GM23338 (cell line): ENCODE data around the gene MECP2. TPM values are rescaled to one million over a fixed set of nuclear protein-coding genes. Genes with fewer than 3 reads are reported as not detected.

ENCODE experiments used
- ATAC-seq: fragments of 200-7000 bp; cut with Tn5 transposase; 3 replicates; pipeline ENCODE4 v1.9.1; 2020
- DNase-seq: peaks from one replicate; pipeline ENCODE4 v3.0.0-alpha.2; 2015; ENCODE audit warnings: low spot score
- H2AFZ ChIP-seq: fragments of 200-600 bp; sonication (generic); 2 replicates; pipeline ENCODE4 v1.8.0; 2016; ENCODE audit warnings: antibody characterized with exemption, mild to moderate bottlenecking, moderate library complexity
- H3F3A ChIP-seq: fragments of 200-600 bp; sonication (generic); replicated peaks from 2 replicates; pipeline ENCODE4 v1.8.0; 2017; ENCODE audit warnings: antibody characterized with exemption, mixed run types, low read depth
- H3K27ac ChIP-seq: fragments of 200-600 bp; sonication (generic); 2 replicates; pipeline ENCODE4 v1.6.1; 2016; ENCODE audit warnings: low read depth
- H3K27me3 ChIP-seq: fragments of 200-600 bp; sonication (generic); 2 replicates; pipeline ENCODE4 v1.8.0; 2016; ENCODE audit warnings: mild to moderate bottlenecking, mixed run types, moderate library complexity; ENCODE audit not compliant: insufficient read depth
- H3K36me3 ChIP-seq: fragments of 200-600 bp; sonication (generic); 2 replicates; pipeline ENCODE4 v1.8.0; 2016; ENCODE audit warnings: mild to moderate bottlenecking; ENCODE audit not compliant: insufficient read depth
- H3K4me1 ChIP-seq: fragments of 200-600 bp; sonication (generic); 2 replicates; pipeline ENCODE4 v1.8.0; 2016; ENCODE audit warnings: mild to moderate bottlenecking, moderate library complexity; ENCODE audit not compliant: insufficient read depth
- H3K4me2 ChIP-seq: fragments of 200-600 bp; sonication (generic); 2 replicates; pipeline ENCODE4 v1.7.1; 2017; ENCODE audit warnings: mixed run types
- H3K4me3 ChIP-seq: fragments of 200-600 bp; sonication (generic); 2 replicates; pipeline ENCODE4 v1.6.1; 2016; ENCODE audit warnings: mixed run types
- H3K79me2 ChIP-seq: fragments of 200-600 bp; sonication (generic); replicated peaks from 2 replicates; pipeline ENCODE4 v1.8.0; 2017; ENCODE audit warnings: mild to moderate bottlenecking; ENCODE audit not compliant: insufficient read depth
- H3K9me2 ChIP-seq: fragments of 200-600 bp; sonication (generic); 2 replicates; pipeline ENCODE4 v1.8.0; 2017; ENCODE audit not compliant: insufficient read depth
- H4K20me1 ChIP-seq: fragments of 200-600 bp; sonication (generic); replicated peaks from 2 replicates; pipeline ENCODE4 v1.8.0; 2017; ENCODE audit warnings: mild to moderate bottlenecking; ENCODE audit not compliant: insufficient read depth
- H3K27ac Mint-ChIP-seq: 2 replicates; pipeline ENCODE4 v1.8.0; 2020; ENCODE audit warnings: inconsistent platforms, mild to moderate bottlenecking, moderate library complexity, mixed read lengths
- H3K27me3 Mint-ChIP-seq: 3 replicates; pipeline ENCODE4 v1.8.0; 2022; ENCODE audit warnings: low read depth, mild to moderate bottlenecking, moderate library complexity, mixed read lengths, inconsistent platforms; ENCODE audit not compliant: insufficient read depth, poor library complexity
- H3K36me3 Mint-ChIP-seq: 3 replicates; pipeline ENCODE4 v1.8.0; 2021; ENCODE audit warnings: low read depth, mild to moderate bottlenecking, inconsistent platforms, moderate library complexity, mixed read lengths
- H3K4me1 Mint-ChIP-seq: 3 replicates; pipeline ENCODE4 v1.8.0; 2020; ENCODE audit warnings: mild to moderate bottlenecking, inconsistent platforms, mixed read lengths
- H3K4me3 Mint-ChIP-seq: 3 replicates; pipeline ENCODE4 v1.8.0; 2021; ENCODE audit warnings: moderate library complexity, mild to moderate bottlenecking, inconsistent platforms, mixed read lengths
- H3K9me3 Mint-ChIP-seq: 3 replicates; pipeline ENCODE4 v1.8.0; 2020; ENCODE audit warnings: moderate library complexity, mild to moderate bottlenecking, inconsistent platforms, mixed read lengths
- CREB1 ChIP-seq: fragments of 250-450 bp; sonication (Bioruptor Pico); IDR thresholded peaks from 2 replicates; pipeline ENCODE4 v1.5.0; 2020; ENCODE audit warnings: low read depth, mild to moderate bottlenecking, moderate library complexity
- EZH2 ChIP-seq: fragments of 200-600 bp; sonication (generic); IDR thresholded peaks from one replicate; pipeline ENCODE4 v1.8.0; 2017; ENCODE audit warnings: antibody characterized with exemption, mild to moderate bottlenecking, low read depth; ENCODE audit not compliant: unreplicated experiment
- JUNB ChIP-seq: IDR thresholded peaks from one replicate; pipeline ENCODE4 v1.6.1; 2016; ENCODE audit warnings: antibody characterized with exemption; ENCODE audit not compliant: unreplicated experiment
- NANOG ChIP-seq: IDR thresholded peaks from 2 replicates; pipeline ENCODE4 v1.6.1; 2016; ENCODE audit warnings: antibody characterized with exemption, borderline replicate concordance
- STAT1 ChIP-seq: IDR thresholded peaks from one replicate; pipeline ENCODE4 v1.6.1; 2016; ENCODE audit warnings: antibody characterized with exemption; ENCODE audit not compliant: unreplicated experiment
- ZNF114 ChIP-seq: fragments of 250-450 bp; sonication (Bioruptor Pico); IDR thresholded peaks from 2 replicates; pipeline ENCODE4 v1.5.0; 2020; ENCODE audit warnings: mild to moderate bottlenecking, moderate library complexity
- polyA plus RNA-seq: library from polyadenylated mRNA; unstranded; fragments of >200 nt; fragmentation: Nextera tagmentation; extraction: Ambion mirVana; gene quantifications from 2 replicates; pipeline ENCODE4 v1.2.1, GENCODE V29; 2016
- total RNA-seq: library from RNA; depleted of rRNA; stranded (reverse); fragments of >200 nt; shearing (Covaris generic); gene quantifications from 2 replicates; pipeline ENCODE4 v1.2.3, GENCODE V29; 2014
- TF ChIP-seq, protein P1 (sequence below): fragments of 250-450 bp; sonication (Bioruptor Pico); IDR thresholded peaks from 2 replicates; pipeline ENCODE4 v1.5.0; 2020; ENCODE audit warnings: mild to moderate bottlenecking, moderate library complexity

Gene MECP2
- total and polyA plus RNA-seq, 2 experiments from 2014 or later = 27.7 to 32.7 TPM

GRCh38 chrX:154142386-154142785, 44.9 kb upstream of the MECP2 start:
- Histone ChIP-seq H3K4me3 (no peak overlapping the region), H3K4me2 (no peak overlapping the region), H3K9me2 (no peaks in the 10 kb centered on the region), H3K27ac (no peak overlapping the region), H3K79me2 (no peaks in the 10 kb centered on the region), H3K4me1 (no peaks in the 10 kb centered on the region), H3K27me3 (no peaks in the 10 kb centered on the region), H4K20me1 (no peaks in the 10 kb centered on the region), H3K36me3 (no peaks in the 10 kb centered on the region), H2AFZ (no peak overlapping the region), H3F3A (no peaks in the 10 kb centered on the region)
- no peak overlapping the region for H3K4me3 Mint-ChIP-seq
- peaks cover 4% of the 10 kb centered on the region for H3K27me3 Mint-ChIP-seq
- H3K27ac Mint-ChIP-seq = no peak overlapping the region
- no peaks in the 10 kb centered on the region for H3K36me3 Mint-ChIP-seq
- TF ChIP-seq ZNF114 (CRISPR knock-in tag) (no peak), STAT1 (no peak), EZH2 (no peak)
- TF ChIP-seq, protein P1, sequence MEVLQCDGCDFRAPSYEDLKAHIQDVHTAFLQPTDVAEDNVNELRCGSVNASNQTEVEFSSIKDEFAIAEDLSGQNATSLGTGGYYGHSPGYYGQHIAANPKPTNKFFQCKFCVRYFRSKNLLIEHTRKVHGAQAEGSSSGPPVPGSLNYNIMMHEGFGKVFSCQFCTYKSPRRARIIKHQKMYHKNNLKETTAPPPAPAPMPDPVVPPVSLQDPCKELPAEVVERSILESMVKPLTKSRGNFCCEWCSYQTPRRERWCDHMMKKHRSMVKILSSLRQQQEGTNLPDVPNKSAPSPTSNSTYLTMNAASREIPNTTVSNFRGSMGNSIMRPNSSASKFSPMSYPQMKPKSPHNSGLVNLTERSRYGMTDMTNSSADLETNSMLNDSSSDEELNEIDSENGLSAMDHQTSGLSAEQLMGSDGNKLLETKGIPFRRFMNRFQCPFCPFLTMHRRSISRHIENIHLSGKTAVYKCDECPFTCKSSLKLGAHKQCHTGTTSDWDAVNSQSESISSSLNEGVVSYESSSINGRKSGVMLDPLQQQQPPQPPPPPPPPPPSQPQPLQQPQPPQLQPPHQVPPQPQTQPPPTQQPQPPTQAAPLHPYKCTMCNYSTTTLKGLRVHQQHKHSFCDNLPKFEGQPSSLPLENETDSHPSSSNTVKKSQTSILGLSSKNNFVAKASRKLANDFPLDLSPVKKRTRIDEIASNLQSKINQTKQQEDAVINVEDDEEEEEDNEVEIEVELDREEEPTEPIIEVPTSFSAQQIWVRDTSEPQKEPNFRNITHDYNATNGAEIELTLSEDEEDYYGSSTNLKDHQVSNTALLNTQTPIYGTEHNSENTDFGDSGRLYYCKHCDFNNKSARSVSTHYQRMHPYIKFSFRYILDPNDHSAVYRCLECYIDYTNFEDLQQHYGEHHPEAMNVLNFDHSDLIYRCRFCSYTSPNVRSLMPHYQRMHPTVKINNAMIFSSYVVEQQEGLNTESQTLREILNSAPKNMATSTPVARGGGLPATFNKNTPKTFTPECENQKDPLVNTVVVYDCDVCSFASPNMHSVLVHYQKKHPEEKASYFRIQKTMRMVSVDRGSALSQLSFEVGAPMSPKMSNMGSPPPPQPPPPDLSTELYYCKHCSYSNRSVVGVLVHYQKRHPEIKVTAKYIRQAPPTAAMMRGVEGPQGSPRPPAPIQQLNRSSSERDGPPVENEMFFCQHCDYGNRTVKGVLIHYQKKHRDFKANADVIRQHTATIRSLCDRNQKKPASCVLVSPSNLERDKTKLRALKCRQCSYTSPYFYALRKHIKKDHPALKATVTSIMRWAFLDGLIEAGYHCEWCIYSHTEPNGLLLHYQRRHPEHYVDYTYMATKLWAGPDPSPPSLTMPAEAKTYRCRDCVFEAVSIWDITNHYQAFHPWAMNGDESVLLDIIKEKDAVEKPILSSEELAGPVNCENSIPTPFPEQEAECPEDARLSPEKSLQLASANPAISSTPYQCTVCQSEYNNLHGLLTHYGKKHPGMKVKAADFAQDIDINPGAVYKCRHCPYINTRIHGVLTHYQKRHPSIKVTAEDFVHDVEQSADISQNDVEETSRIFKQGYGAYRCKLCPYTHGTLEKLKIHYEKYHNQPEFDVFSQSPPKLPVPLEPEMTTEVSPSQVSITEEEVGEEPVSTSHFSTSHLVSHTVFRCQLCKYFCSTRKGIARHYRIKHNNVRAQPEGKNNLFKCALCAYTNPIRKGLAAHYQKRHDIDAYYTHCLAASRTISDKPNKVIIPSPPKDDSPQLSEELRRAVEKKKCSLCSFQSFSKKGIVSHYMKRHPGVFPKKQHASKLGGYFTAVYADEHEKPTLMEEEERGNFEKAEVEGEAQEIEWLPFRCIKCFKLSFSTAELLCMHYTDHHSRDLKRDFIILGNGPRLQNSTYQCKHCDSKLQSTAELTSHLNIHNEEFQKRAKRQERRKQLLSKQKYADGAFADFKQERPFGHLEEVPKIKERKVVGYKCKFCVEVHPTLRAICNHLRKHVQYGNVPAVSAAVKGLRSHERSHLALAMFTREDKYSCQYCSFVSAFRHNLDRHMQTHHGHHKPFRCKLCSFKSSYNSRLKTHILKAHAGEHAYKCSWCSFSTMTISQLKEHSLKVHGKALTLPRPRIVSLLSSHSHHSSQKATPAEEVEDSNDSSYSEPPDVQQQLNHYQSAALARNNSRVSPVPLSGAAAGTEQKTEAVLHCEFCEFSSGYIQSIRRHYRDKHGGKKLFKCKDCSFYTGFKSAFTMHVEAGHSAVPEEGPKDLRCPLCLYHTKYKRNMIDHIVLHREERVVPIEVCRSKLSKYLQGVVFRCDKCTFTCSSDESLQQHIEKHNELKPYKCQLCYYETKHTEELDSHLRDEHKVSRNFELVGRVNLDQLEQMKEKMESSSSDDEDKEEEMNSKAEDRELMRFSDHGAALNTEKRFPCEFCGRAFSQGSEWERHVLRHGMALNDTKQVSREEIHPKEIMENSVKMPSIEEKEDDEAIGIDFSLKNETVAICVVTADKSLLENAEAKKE (CRISPR knock-in tag) = no peak
- no peaks in the 10 kb centered on the region; the same call in 2 of the 3 replicates for H3K9me3 Mint-ChIP-seq
- ATAC-seq (no peak), DNase-seq (no peak)
- no peaks in the 10 kb centered on the region for H3K4me1 Mint-ChIP-seq

GRCh38 chrX:154140742-154141141, 43.2 kb upstream of the MECP2 start:
- DNase-seq (no peak), ATAC-seq (no peak)
- Mint-ChIP-seq H3K27ac (no peak overlapping the region), H3K4me1 (peaks cover 1% of the 10 kb centered on the region; the same call in 2 of the 3 replicates), H3K36me3 (no peaks in the 10 kb centered on the region), H3K9me3 (no peaks in the 10 kb centered on the region; the same call in 2 of the 3 replicates), H3K4me3 (no peak overlapping the region), H3K27me3 (peaks cover 4% of the 10 kb centered on the region)
- H3K4me3 ChIP-seq = no peak overlapping the region
- H3K36me3 ChIP-seq = no peaks in the 10 kb centered on the region
- H3K4me1 ChIP-seq = no peaks in the 10 kb centered on the region
- no peak overlapping the region for H2AFZ ChIP-seq
- no peak overlapping the region for H3K27ac ChIP-seq
- H3K9me2 ChIP-seq = no peaks in the 10 kb centered on the region
- H3K27me3 ChIP-seq = no peaks in the 10 kb centered on the region
- H3K79me2 ChIP-seq = no peaks in the 10 kb centered on the region
- H4K20me1 ChIP-seq = no peaks in the 10 kb centered on the region
- no peak overlapping the region for H3K4me2 ChIP-seq
- no peaks in the 10 kb centered on the region for H3F3A ChIP-seq
- no peak for TF ChIP-seq NANOG
- no peak for TF ChIP-seq JUNB
- TF ChIP-seq, protein P1 (CRISPR knock-in tag) = no peak
- TF ChIP-seq CREB1 (CRISPR knock-in tag) = no peak
